SK-MEL-5 (cell line): ENCODE data around the gene NGEF. TPM values are rescaled to one million over a fixed set of nuclear protein-coding genes. Genes with fewer than 3 reads are reported as not detected.

Experiments used
- DNase-seq: peaks from one replicate; pipeline ENCODE4 v3.0.0-alpha.2; 2016; ENCODE audit warnings: low read depth, low spot score
- in situ Hi-C: cut with HindIII; loops from 2 replicates; pipeline ENCODE4 v1.10.0; 2016; ENCODE audit warnings: low sequenced_read_pairs, high pct_unique_total_duplicates, low pct_unique_long_range_greater_than_20kb
- total RNA-seq: library from RNA; depleted of rRNA; stranded (reverse); fragments of >200 nt; shearing (Covaris generic); gene quantifications from 2 replicates; pipeline ENCODE4 v1.2.3, GENCODE V29; 2014

The NGEF gene
- total RNA-seq, 1 experiment from 2014 or later = not detected

DNA sequence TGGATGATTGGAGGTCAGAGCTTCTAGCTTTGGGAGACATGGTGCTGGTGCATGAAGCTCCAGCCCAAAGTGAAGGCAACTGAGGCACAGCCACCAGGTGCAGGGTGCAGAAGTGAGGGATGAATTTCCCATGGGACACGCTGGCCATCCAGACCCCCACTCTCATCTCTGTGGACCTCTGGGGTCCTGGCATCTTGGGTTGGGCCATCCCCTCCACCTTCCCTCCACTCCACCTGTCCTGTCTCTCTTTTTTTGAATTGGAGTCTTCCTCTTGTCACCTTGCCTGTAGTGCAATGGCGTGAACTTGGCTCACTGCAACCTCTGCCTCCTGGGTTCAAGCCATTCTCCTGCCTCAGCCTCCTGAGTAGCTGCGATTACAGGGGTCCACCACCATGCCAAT lies 3.4 kb downstream of the NGEF start:
- DNase-seq = no peak
- in situ Hi-C loops = no loop called here

DNA sequence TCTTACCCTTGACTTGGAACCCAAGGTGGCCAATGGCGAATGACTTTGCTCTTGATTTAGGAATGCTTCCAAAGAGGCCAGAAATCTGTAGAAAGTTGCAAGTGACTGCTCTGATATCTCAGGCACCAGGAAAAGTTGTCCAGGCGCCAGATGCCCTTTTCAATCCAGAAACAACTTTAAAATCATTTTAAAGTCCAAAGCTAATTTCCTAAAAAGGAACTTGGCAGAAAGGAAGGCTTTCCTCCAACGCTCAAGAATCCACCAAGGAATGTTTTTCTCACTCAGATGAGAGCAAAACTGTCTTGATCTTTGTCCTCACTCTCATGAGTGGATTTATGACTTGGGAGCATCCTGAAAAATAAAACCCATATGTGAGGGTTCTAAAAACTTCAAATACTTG lies 5.3 kb downstream of the NGEF start:
- in situ Hi-C loops = no loop called here

DNA sequence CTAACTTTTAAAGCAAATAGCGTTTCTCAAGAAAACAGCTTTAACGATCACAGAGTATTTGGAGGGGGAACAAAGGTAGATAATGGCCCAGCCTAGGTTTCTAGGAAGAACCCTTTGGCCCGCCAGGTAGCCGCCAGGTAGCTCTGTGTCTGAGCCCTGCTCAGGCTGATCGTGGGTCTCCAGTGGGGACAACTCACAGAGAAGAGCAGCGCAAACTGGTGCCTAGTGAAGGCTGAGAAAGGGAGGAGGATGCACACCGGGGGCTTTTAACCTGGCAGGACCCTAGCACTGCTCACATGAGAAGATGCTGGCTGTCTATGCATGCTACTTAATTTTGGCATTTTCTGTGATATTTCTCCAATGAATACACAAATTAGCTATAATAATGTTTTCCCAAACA lies 5.8 kb downstream of the NGEF start:
- no peak for DNase-seq
- in situ Hi-C loops = no loop called here

More for the DNA sequence above, 5.3 kb downstream of the NGEF start:
- no peak for DNase-seq

DNA sequence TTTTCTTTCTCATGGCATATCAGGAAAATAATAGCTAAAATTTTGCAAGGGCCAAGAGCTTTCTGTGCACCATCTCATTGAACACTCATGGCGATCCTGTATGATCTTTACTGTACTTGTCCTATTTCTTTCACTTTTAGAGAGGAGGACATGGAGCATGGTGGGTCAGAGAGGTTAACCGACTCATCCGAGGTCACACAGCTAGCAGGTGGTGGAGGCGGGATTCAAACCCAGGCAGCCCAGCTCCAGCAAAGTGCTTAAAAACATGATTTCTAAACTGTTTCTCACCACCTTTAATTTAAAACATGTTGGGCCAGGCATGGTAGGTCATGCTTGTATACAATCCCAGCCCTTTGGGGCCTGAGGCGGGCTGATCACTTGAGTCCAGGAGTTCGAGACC lies 6.4 kb downstream of the NGEF start:
- in situ Hi-C loops = no loop called here
- DNase-seq = no peak

DNA sequence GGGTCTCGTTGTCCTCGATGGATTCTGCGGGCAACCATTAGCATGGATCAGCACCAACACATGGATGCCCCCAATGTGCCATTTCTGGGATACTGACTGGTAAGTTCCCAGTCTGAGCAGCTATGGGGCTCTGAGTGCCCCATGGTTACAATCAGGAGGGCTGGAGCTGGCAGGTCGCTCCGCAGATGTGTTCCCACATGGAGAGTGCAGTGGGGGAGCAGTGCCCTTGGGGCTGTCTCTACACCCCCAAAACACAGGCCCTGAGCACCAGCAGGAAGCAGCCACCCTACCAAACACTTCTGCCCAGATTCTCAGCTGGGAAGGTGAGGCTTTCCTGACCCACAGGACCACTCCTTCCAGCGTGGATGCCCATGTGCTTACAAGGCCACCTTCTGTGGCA lies 8.0 kb downstream of the NGEF start:
- DNase-seq = no peak
- in situ Hi-C loops = no loop called here

DNA sequence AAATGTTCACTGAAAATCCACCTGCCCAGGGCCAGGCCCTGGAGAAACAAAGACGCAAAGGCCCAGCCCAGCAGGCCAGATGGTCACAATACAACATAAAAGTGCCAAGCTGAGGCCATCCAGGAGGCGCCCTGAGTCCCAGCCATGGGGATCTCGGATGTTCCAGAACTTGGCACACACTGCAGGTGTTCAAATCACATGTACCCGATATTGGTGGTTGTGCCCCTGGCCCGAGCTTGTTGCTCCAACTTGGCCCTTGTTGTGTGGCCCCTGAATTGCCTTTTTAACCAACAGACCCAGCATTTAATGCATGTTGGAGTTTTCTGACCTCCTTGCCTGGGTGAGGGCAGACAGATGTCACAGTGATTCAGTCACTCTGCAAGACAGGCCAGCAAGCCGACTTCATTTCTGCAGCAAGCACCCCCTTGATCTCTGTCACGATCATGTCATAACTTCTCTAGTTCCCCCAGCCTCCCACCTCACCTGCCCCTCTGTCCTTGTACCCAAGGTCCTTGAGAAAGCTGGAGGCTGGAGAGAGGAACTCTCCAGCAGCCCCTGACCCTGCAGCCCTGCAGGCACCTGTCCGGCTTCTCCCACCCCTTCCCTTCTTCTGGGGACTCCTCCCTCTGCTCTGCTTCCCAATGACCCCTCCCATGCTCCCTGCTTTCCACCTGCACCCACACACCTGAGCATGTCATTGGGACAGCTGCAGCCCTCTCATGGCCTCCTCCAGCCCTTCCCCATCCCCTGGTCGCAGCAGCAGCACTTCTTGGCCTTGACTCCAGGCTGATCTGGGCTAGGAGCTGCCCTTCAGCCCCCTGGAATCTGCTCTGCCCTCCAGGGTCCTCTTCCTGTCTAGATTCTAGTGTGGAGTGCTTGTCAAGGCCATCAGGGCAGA lies 9.1 kb downstream of the NGEF start:
- DNase-seq = no peak
- in situ Hi-C loops = no loop called here

DNA sequence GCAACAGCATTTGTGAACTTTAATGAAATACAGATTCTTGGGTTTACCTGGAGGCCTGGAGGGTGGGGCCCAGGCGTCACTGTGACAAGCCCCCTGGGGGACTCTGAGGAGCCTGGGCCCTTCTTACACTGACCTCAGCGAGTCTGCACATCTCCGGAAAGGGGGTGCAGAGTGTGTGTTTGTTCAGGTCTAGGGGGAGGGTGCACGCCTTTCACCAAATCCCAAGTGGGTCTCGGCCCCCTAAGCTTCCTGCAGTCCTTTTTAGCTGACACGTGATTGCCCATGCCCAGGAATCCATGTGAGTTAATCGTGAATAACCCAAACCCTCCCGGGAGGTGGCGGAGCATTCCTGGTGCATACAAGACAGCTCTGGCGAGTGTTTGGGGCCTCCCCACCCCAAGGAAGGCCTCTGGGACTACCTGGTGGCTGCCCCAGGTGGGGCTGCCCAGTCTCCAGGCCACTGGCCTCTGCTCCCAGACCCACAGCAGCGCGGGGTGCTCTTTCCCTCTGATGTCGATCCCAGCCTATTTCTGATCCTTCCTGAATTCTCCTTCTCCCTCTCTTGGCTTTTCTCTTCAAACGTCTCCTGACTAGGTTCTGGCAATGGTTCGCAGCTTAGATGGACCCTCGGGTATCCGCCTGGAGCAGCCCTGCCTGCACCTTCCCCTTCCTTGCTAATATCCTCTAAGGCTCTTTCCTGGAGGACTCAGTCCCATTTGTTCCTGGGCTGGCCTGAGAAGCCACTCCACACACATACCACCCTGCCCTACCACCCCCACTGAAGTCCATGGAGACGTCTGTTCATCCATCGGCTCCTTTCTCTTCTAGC lies 10.0 kb downstream of the NGEF start:
- no peak for DNase-seq
- in situ Hi-C loops = no loop called here

DNA sequence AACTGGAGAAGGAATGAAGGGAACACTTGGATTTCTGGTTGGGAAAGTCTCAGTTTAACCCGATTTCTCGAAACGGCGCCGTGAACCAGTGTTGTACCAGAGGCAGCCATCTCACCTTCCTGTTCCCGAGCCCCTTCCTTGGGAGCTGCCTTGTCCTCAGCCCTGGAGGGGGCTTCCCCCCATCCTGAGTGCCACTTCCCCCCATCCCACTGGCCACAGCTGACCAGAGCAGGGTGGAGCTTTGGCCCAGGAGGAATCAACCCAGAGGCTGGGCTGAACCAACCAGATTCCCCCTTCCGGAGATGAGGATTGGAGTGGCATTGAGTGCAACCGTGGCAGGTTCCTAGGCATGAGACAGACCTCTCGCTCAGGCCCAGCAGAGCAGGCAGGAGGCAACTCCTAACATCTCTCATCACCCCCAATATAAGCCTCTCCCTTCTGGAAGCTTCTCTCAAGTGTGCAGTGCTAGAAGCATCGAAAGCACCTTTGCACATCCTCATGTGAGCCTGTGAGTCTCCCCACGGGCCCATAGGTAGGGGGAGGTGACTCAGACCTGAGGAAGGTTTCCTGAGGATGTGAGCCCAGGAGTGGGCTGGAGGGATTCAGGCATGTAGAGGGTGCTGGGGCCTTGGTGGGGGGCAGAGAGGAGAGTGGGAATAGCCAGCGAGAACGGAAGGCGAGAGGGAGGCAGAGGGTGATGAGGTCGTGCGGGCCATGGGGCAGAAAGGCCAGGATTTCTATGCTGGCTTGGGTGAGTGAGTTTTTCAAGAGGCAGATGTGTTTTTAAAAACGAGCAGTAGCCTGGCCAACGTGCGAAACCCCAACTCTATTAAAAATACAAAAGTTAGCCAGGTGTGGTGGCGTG lies 11.9 kb downstream of the NGEF start:
- in situ Hi-C loops = no loop called here
- no peak for DNase-seq

DNA sequence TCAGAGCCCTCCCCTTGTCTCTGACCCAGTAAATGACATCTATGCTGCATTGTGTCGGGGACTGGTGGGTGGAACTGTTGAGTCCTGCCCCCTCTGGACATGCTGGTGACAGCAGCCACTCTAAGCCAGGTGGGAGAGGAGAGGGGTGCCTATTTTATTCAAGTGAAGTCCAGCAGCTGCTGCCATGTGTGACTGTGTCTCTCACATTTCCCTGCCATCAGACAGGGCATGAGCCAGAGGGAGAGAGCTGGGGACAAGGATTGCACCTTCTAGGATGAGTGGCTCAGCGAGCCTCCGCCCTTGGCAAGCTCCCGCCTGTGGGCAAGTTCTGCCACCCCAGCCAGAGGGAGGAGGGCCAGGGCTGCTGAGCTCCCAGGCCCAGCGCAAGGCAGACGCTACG lies 13.7 kb downstream of the NGEF start:
- in situ Hi-C loops = no loop called here
- no peak for DNase-seq

DNA sequence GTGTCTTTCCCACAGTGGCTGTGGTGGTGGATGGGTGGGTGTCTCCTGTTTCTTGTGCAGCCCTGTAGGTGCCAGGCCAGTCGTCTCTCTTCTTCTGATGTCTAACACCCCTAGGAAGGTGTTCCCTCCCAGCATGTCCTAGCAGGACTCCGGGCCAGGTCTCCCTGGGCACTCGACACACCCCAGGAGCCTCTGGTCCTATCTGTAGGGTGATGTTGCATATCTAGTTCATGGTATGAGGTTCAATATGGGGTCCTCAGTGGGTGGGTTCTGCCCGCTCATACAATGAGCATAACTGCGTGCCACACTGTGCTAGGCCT lies 14.4 kb downstream of the NGEF start:
- in situ Hi-C loops = no loop called here
- DNase-seq = no peak

DNA sequence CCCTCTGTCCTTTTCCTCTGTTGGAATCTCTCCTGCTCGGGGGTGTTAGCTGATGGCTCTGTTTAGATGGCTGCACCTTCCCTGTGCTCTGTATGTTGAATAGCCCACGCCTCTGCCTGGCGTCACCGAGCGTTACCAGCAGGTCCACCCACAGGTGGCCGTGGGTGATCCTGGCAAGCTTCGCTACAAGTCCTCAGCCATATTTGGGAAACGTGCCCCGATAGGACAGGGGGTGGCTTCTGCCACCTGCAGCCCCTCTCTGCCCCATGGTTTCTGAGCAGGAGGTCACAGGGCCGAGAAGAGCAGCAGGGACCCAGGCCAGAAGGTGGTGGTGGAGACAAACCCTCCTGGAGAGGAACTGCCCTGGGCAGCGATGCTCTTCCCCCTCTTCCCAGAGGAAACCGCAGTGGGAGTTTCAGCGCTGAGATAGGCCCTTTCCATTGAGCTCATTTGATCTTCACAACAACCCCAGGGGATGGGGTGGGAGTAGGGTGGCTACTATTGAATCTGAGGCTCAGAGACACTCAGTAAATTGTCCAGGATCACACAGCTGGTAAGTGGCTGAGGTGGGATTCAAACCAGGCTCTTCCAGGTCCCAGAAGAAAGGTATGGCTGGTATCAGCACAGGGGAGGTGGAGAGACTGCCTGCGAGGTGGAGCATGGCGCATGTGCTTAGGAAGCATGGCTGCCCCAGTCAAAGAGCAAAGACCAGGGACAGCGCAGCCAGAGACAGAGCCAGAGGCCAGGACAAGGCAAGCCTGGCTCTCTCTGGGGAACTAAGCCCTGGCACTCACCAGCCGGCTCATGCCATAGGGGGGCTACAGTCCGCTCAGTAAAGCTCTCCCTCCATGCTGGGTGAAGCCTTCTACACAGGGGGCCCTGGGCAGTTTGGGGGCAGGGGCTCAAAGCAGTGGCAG lies 15.0 kb downstream of the NGEF start:
- in situ Hi-C loops = no loop called here
- DNase-seq = no peak

DNA sequence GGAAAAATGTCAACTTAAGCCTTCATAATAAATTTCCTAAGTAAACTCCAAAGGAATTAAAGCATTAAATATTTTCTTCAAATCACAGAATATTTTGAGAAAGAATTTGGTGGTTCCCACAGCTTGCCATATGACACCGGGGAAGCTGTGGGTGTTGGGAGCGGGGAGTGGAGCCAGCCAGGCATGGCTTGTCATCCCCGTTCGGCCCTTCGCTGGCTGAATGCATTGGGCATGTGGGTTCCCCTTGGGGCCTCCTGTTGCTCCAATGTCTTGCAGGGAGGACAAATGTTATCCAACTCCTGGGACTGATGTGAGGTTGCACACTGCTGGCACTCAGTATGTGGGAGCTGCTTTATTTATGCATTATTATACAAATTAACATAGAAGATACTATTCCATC lies 18.6 kb downstream of the NGEF start:
- in situ Hi-C loops = no loop called here
- no peak for DNase-seq

DNA sequence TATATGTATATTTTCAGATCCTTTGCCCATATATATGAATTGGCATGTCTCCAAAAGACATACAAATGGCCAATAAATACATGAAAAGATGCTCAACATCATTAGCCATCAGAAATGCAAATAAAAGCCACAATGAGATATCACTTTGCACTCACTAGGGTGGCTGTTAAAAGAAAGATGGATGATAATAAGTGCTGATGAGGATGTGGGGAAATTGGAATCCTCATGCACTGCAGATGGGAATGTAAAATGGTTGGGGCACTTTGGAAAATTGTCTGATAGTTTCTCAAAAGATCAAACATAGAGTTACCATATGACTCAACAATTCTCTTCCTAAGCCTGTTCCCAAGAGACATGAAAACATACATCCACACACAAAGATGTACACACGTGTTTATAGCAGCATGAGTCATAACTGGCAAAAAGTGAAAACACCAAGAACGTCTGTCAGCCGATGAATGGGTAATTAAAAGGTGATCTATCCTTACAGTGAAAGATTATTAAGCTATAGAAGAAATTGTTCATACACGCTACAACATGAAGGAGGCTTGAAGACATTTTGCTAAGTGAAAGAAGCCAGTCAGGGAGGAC lies 19.7 kb downstream of the NGEF start:
- DNase-seq = no peak

DNA sequence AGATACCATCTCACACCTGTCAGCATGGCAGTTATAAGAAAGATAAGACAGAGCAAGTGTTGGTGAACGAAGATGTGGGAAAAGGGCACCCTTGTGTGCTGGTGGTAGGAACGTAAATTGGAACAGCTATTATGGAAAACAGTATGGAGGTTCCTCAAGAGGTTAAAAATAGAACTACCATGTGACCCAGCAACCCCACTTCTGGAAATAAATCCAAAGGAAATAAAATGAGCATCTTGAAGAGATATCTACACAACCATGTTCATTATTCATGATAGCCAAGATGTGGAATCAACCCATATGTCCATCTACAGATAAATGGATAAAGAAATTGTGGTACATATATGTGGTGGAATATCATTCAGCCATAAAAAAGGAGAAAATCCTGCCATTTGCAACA lies 26.9 kb downstream of the NGEF start:
- in situ Hi-C loops = no loop called here
- DNase-seq = no peak

More for the DNA sequence above, 19.7 kb downstream of the NGEF start:
- in situ Hi-C loops = no loop called here

DNA sequence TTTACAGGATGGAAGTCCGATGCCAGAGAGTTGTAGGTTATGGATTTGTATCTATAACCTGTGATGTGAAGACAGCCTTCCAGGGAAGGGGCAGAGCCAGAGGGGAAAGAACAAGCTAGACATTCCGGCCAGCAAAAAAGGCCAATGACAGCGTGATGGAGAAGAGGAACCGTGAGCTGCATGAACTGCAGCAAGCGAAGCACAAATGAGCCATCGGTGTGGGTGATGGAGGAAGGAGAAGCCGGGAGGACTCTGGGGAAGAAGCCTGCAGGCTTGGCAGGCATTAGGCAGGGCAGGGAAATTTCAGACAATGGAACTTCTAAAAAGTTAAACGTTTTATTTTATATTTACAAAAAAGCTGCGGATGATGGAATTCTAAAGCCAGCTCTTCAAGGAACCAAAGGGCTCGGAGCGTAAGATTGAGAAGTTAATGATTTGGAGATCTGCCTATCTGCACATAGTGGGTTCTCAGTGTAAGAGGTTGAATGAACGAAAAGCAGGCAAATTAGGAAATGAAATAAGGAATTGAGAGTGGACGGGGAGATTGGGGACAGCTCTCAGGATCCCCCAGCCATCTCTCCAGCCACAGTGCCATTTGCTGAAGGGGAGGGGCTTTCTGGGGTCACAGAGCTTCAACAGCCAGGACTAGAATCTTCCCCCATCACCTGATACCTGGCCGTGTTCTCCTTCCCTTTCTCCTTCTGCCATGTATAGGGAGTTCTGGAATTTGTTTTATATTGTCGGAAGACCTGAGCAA lies 28.4 kb downstream of the NGEF start:
- in situ Hi-C loops = no loop called here
- DNase-seq = no peak

DNA sequence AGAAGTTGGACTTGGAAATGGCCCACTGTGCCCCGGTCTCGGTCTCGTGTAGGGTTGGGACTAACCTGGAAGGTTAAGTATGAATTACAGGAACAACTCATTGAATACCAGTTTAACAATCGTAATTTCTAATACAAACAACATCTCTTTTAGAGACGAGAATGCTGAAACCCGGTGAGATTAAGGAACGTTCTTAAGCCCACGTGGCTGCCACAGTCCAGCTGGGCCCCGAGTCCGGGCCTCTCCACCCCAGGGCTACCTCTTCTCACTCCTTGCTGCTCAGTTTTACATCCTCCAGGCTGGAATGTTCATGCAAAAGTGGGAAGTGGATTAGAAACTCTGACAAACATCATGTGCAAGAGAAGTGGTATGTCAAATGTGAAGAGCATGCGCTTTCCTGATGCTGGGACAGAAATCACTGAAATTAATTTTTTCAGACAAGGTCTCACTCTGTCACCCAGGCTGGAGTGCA lies 29.4 kb downstream of the NGEF start:
- in situ Hi-C loops = no loop called here
- no peak for DNase-seq
